Measurements from ENCODE around the gene RNF38. TPM values are rescaled to one million over a fixed set of nuclear protein-coding genes. Genes with fewer than 3 reads are reported as not detected.
"Not testable (repeated sequence)": the region's sequence is repeated elsewhere in the genome, so short reads cannot be mapped to it uniquely, and the experiment has no call there.

Gene RNF38
- total RNA-seq, 1 donor = 14.7 TPM

GRCh38 chr9:36396985-36397384, 3.1 kb downstream of the RNF38 start:
- TF ChIP-seq, protein P1, sequence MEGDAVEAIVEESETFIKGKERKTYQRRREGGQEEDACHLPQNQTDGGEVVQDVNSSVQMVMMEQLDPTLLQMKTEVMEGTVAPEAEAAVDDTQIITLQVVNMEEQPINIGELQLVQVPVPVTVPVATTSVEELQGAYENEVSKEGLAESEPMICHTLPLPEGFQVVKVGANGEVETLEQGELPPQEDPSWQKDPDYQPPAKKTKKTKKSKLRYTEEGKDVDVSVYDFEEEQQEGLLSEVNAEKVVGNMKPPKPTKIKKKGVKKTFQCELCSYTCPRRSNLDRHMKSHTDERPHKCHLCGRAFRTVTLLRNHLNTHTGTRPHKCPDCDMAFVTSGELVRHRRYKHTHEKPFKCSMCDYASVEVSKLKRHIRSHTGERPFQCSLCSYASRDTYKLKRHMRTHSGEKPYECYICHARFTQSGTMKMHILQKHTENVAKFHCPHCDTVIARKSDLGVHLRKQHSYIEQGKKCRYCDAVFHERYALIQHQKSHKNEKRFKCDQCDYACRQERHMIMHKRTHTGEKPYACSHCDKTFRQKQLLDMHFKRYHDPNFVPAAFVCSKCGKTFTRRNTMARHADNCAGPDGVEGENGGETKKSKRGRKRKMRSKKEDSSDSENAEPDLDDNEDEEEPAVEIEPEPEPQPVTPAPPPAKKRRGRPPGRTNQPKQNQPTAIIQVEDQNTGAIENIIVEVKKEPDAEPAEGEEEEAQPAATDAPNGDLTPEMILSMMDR (IDR thresholded peaks at IDR 0.05; ENCODE audit: insufficient read depth, low read depth, low read length) = no peak

GRCh38 chr9:36392489-36392888, 7.6 kb downstream of the RNF38 start:
- peak; percentile 12 for DNase-seq (ENCODE audit: low read depth)
- H3K4me3 ChIP-seq (ENCODE audit: low read depth, low read length) = no peak overlapping the region
- TF ChIP-seq, protein P1 (IDR thresholded peaks at IDR 0.05; ENCODE audit: insufficient read depth, low read depth, low read length) = no peak

More at GRCh38 chr9:36396985-36397384, 3.1 kb downstream of the RNF38 start:
- DNase-seq (ENCODE audit: low read depth) = peak; percentile 31
- H3K4me3 ChIP-seq (ENCODE audit: low read depth, low read length) = no peak overlapping the region

DNA sequence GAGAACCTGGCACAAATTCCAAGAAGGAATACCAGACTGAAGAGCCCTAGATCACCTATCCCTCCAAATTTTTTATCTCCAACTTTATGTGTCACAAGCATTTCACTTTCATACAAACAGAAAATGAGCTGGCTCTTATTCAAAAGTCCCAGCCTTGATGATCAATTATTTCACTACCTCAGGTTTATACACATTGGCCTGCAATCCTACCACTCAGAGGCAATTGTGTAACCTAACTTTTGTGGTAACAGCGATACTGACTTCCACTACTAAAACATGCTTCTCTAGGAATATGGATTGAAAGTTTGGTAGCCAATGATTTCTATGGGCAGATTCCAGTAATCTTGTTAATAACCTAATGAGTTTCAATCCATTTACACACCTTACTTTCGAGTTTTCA, 10.5 kb downstream of the RNF38 start:
- H3K4me3 ChIP-seq (ENCODE audit: low read depth, low read length) = no peak overlapping the region
- DNase-seq (ENCODE audit: low read depth) = no peak
- TF ChIP-seq, protein P1 (IDR thresholded peaks at IDR 0.05; ENCODE audit: insufficient read depth, low read depth, low read length) = no peak

- not testable (repeated sequence) for DNase-seq (ENCODE audit: low read depth); H3K4me3 ChIP-seq (ENCODE audit: low read depth, low read length)
Observed at GRCh38 chr9:36386396-36386965, 13.6 kb downstream of the RNF38 start.

- TF ChIP-seq, protein P1 (IDR thresholded peaks at IDR 0.05; ENCODE audit: insufficient read depth, low read depth, low read length) = no peak
- H3K4me3 ChIP-seq (ENCODE audit: low read depth, low read length) = no peak overlapping the region
- peak; percentile 27 for DNase-seq (ENCODE audit: low read depth)
Observed at GRCh38 chr9:36382484-36382883, 17.6 kb downstream of the RNF38 start.

DNA sequence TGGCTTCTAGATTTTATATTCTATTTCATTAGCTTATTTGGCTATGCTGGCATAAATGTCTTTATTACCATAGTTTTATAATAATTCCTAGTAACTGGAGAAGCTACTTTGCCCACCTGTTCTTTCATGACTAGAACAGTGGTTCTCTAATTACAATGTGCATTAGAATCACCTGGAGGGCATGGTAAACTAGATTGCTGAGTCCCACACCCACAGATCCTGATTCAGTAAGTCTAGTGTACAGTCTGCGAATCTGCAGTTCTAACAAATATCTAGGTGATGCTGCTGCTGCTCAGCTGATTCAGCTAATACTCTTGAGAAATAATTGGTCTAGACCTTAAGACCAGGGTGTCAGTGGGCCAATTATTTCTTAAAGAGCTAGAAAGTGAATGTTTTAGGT, 35.5 kb downstream of the RNF38 start:
- no peak overlapping the region for H3K4me3 ChIP-seq (ENCODE audit: low read depth, low read length)
- TF ChIP-seq, protein P1 (IDR thresholded peaks at IDR 0.05; ENCODE audit: insufficient read depth, low read depth, low read length) = no peak
- no peak for DNase-seq (ENCODE audit: low read depth)

DNA sequence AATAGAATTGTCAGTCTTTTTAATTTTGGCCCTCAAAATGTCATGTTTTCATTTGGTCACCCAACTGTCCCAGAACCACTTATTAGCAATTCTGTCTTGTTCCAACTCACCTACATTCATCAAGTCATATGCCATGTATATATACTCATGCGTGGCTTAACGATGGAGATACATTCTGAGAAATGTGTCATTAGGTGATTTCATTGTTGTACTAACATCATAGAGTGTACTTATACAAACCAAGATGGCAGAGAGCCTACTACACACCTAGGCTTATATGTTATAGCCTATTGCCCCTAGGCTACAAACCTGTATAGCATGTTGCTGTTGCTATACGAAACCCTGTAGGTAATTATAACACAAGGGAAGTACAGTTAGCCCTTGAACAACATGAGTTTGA, 36.6 kb downstream of the RNF38 start:
- DNase-seq (ENCODE audit: low read depth) = no peak
- TF ChIP-seq, protein P1 (IDR thresholded peaks at IDR 0.05; ENCODE audit: insufficient read depth, low read depth, low read length) = no peak
- no peak overlapping the region for H3K4me3 ChIP-seq (ENCODE audit: low read depth, low read length)
